CD4-positive, alpha-beta T cell treated with Interleukin-15 for 4 hours (primary cell): ENCODE results near the gene RALGPS1.
"Not testable (repeated sequence)": the region's sequence is repeated elsewhere in the genome, so short reads cannot be mapped to it uniquely, and the experiment has no call there.

Source experiments
- DNase-seq: peaks from one replicate; pipeline ENCODE4 v3.0.0-alpha.2; 2020; ENCODE audit warnings: low spot score

RALGPS1 gene

DNA sequence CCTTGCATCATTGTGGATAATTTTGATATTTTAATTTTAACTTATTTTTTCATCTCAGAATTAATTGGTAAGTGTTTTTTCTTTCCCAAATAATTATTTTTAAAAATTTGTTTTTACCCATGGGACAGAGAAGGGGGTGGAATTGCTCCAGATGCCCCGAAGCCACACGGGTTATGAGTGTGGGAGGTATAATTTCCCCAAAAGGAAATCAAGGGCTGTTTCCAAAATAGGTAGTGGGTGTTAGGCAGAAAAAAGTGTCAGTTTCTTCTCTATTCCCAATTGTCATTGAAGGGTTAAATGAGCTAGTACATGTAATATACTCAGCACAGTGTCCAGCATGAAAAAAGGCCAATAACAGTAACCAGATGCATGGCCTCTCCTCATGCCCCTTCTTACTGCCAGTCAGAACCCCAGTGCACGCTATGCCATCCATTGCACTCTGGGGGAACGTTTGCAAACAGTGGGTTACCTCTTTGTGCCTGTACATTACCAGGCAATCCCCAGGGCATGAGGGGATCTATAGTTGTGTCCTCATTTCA, 244.3 kb downstream of the RALGPS1 start:
- DNase-seq, result no peak

DNA sequence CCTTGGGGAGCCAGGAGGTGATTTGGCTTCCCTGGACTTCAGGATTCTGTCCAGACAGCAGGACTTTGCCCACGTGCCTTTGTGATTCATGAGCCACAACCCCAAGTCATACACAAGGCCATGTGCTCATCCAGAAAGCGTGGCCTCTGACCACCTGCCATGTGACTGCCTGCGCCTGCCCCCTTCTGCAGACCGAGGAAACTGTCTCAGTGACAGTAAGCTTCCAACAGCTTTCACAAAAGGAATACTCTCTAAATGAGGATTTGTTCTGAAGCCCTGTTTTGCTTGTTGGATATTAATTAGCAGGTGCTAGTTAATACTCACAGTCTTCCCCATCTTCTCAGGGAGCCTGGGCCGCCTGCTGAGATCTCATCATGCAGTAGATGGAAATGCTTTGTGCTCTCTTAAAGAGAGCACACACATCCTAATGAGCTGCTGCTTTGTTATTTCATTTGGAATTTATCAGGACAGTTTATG, 244.8 kb downstream of the RALGPS1 start:
- DNase-seq, result no peak

DNA sequence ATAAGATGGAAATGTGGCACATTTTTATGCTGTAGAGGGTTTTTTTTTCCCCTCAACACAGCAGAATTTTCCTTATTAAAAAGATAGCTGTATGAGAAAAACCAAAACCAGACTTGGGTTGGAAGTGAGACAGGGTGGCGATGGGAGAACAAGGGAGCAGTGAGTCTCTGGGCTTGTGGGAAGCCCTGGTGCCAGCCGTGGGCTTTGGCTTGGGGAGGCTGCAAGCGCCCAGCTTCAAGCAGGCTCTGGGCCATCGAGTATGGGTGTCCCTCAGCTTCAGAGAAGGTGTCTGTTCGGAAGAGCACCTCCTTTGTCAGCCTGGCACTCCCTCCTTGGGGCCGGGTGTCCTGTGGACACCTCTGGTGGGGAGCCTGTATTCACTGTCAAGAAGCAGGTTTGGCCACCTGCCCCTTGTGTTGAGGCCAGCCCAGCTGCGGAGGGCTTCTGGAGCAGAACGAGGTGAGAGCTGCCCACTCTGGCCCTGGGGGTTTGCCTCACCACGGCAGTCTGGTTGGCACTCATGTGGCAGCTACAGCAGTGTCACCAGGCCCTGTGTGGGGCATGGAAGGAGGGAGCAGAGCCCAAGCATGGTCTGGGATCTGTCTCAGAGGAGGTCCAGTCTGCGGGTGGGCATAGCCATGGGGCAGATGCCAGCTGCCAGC, 245.5 kb downstream of the RALGPS1 start:
- no peak for DNase-seq

- no peak for DNase-seq
Measured at GRCh38 chr9:127161081-127161624, 246.6 kb downstream of the RALGPS1 start.

- no peak for DNase-seq
Measured at GRCh38 chr9:127162046-127162863, 247.7 kb downstream of the RALGPS1 start.

GRCh38 chr9:127162864-127163365, 248.3 kb downstream of the RALGPS1 start:
- DNase-seq, result no peak

DNA sequence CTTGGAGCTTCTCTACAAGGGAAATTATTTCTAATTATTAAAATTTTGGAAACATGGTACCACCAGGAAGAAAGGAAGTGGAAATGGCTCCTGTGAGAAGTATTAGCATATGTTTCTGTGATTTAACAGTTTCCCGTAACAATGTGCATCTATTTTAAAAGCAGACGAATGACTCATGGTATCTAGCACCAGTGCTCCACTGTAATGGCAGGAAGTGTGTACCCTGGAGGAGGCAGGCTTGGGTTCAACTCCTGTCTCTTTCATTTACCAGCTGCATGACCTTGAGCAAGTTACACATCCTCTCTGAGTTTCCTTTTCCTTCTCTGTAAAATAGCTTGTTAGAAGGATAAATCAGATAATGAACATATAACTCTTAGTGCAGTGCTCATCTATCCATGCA, 248.8 kb downstream of the RALGPS1 start:
- DNase-seq, result peak; percentile 2

GRCh38 chr9:127165116-127165515, 250.5 kb downstream of the RALGPS1 start:
- DNase-seq, result no peak

GRCh38 chr9:127166111-127166510, 251.5 kb downstream of the RALGPS1 start:
- DNase-seq, result no peak

DNA sequence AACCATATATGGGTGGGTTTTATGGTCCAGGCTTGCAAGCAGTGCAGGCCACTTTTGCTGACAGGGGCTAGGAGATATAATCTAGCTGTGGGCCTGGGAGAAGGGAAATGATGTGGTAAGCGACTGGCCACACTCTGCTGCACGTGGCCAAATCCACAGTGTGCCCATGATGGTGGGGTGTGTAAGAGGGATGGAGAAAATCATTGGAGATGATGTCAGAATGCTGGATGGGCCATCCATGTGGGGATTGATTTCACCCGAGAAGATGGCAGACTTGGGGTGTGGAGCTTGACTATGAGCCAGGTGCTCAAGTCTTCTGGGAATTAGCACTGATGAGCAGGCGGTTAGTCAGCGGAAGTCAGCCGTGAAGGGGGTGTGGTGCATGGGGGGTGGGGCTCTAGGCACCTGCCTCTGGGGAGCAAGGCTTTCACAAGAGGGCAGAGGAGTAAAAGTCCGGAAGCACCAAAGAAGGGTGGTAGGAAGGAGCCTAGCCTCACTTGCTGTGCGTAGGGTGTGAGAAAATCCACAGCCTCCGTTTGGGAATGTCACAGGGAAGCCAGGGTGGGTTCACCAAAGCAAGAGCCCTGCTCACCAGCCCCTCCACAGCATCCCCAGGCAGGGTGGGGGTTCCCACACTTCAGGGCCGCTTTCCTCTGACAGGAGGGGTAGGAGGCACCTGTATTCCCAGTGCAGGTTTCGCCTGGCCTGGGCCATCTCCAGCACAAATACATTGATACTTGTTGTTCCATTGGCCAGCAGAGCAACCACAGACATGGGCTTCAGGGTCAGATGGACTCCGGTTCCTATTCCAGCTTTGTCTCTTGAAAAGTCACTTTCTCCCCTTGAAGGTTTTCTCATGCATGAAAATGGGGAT, 252.3 kb downstream of the RALGPS1 start:
- DNase-seq, result no peak

- DNase-seq, result no peak
Measured at GRCh38 chr9:127167560-127168326, 253.2 kb downstream of the RALGPS1 start.

- no peak for DNase-seq
Measured at GRCh38 chr9:127168756-127169574, 254.4 kb downstream of the RALGPS1 start.

DNA sequence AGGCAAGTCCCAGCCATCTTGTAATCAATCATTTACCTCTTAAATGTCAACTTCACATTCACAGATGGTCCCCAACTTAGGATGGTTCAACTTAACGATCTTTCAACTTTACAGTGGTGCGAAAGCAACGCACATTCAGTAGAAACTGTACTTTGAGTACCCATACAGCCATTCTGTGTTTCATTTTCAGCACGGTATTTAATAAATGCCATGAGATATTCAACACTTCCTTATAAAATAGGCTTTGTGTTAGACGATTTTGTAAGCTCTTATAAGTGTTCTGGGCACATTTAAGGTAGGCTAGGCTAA, 254.9 kb downstream of the RALGPS1 start:
- no peak for DNase-seq

DNA sequence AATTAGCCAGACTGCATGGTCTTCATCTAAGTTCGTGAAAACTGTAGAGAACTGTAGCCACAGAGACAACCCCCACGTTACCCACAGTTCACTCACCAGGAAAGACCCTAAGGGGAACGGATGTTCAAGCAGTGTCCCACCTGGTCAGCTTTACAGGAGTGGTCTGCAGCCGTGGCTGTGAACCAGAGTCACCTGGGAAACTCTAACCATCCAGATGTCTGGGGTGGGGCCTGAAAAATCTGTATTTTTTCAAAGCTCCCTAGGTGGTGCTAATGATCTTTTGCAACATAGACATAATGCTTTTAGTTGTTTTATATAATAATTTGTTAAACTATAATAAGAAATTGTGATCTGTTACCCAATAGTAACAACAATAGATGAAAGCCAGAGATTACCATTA, 255.5 kb downstream of the RALGPS1 start:
- no peak for DNase-seq

GRCh38 chr9:127170652-127171051, 256.1 kb downstream of the RALGPS1 start:
- DNase-seq, result no peak

DNA sequence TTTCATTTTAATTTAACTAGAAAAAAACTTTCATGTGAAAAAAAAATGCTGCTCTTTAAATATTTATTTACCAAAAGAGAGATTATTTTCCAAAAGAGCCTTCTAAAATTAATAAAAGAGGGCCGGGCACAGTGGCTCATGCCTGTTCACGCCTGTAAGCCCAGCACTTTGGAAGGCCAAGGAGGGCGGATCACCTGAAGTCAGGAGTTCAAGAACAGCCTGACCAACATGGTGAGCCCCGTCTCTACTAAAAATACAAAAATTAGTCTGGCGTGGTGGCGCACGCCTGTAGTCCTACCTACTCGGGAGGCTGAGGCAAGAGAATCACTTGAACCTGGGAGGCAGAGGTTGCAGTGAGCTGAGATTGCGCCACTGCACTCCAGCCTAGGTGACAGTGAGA, 256.8 kb downstream of the RALGPS1 start:
- not testable (repeated sequence) for DNase-seq

GRCh38 chr9:127172066-127172707, 257.6 kb downstream of the RALGPS1 start:
- DNase-seq, result no peak

DNA sequence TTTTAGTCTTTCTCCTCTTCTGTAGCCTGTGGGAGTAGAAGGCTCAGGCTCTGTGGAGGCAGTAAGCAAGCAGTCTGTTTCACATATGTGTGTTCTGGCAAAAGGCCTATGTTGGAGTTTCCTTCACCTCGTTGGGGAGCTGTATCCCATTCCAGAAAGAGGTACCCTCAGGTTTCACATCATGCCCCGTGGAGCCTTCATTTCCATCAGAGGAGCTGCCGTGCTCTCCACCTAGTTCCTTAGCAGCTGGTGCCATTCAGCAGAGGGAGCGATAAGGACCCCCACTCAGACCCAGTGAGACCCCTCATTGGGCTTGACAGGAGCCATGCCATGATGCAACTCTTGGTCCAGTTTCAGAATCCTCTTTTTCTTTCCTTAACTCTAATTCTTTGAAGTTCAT, 258.5 kb downstream of the RALGPS1 start:
- no peak for DNase-seq
